PC-3 (cell line): ENCODE measurements around the gene PCDHB4. TPM values are rescaled to one million over a fixed set of nuclear protein-coding genes. Genes with fewer than 3 reads are reported as not detected.
"Not testable (repeated sequence)": the region's sequence is repeated elsewhere in the genome, so short reads cannot be mapped to it uniquely, and the experiment has no call there.

Experiments
- ATAC-seq: fragments of 200-7000 bp; cut with Tn5 transposase; 2 replicates; pipeline ENCODE4 v1.9.1; 2020; ENCODE audit warnings: mild to moderate bottlenecking, moderate library complexity
- BruUV-seq: library from RNA; stranded (reverse); fragments of 400-500 nt; replicated peaks from 2 replicates; lab custom pipeline; 2021; lab: Mats Ljungman, UMichigan
- CTCF ChIA-PET: fragments of 300-600 bp; sonication (Branson Sonifier 250); formaldehyde crosslinking; loops from one replicate; lab custom pipeline; 2022; ENCODE audit warnings: antibody characterized with exemption; lab: Charles Lee
- POLR2A ChIA-PET: fragments of 300-600 bp; sonication (Branson Sonifier 250); formaldehyde crosslinking; loops from one replicate; lab custom pipeline; 2022; ENCODE audit warnings: antibody characterized with exemption; ENCODE audit not compliant: unreplicated experiment; lab: Charles Lee
- DNase-seq: peaks from one replicate; pipeline ENCODE4 v3.0.0-alpha.2; 2015
- H2AFZ ChIP-seq: fragments of 300-600 bp; sonication (generic); 2 replicates; pipeline ENCODE4 v1.6.0; 2016; ENCODE audit warnings: antibody characterized with exemption, low read length
- H3F3A ChIP-seq: fragments of 300-600 bp; sonication (generic); one replicate; pipeline ENCODE4 v1.6.0; 2017; ENCODE audit warnings: antibody characterized with exemption, low read length, control low read depth, mild to moderate bottlenecking; ENCODE audit not compliant: unreplicated experiment
- H3K27ac ChIP-seq: fragments of 300-600 bp; sonication (generic); 2 replicates; pipeline ENCODE4 v1.5.1; 2016; ENCODE audit warnings: mild to moderate bottlenecking, low read length
- H3K27me3 ChIP-seq: fragments of 300-600 bp; sonication (generic); 2 replicates; pipeline ENCODE4 v1.6.1; 2016; ENCODE audit warnings: low read length, mixed read lengths
- H3K36me3 ChIP-seq: fragments of 300-600 bp; sonication (generic); 2 replicates; pipeline ENCODE4 v1.6.1; 2016; ENCODE audit warnings: low read depth, mixed run types, low read length, mixed read lengths
- H3K4me1 ChIP-seq: fragments of 300-600 bp; sonication (generic); 2 replicates; pipeline ENCODE4 v1.5.1; 2016; ENCODE audit warnings: low read length; ENCODE audit not compliant: insufficient read depth
- H3K4me2 ChIP-seq: fragments of 300-600 bp; sonication (generic); 2 replicates; pipeline ENCODE4 v1.6.0; 2016; ENCODE audit warnings: low read length
- H3K4me3 ChIP-seq: fragments of 300-600 bp; sonication (generic); 2 replicates; pipeline ENCODE4 v1.5.1; 2016; ENCODE audit warnings: mild to moderate bottlenecking, low read length, mixed read lengths
- H3K79me2 ChIP-seq: fragments of 300-600 bp; sonication (generic); 2 replicates; pipeline ENCODE4 v1.6.1; 2017; ENCODE audit warnings: low read length, mixed read lengths
- H3K9ac ChIP-seq: fragments of 300-600 bp; sonication (generic); 2 replicates; pipeline ENCODE4 v1.6.0; 2016; ENCODE audit warnings: mild to moderate bottlenecking, low read length
- H3K9me2 ChIP-seq: fragments of 300-600 bp; sonication (generic); replicated peaks from 2 replicates; pipeline ENCODE4 v1.6.1; 2016; ENCODE audit warnings: mixed run types, low read length, mixed read lengths
- H3K9me3 ChIP-seq: fragments of 300-600 bp; sonication (generic); 2 replicates; pipeline ENCODE4 v1.6.1; 2016; ENCODE audit warnings: low read length, mixed read lengths
- H4K20me1 ChIP-seq: fragments of 300-600 bp; sonication (generic); 2 replicates; pipeline ENCODE4 v1.6.1; 2016; ENCODE audit warnings: low read length, mixed read lengths
- CTCF ChIP-seq: fragments of 300-600 bp; sonication (generic); conservative IDR thresholded peaks from 2 replicates; pipeline ENCODE4 v1.5.1; 2017; ENCODE audit warnings: antibody characterized with exemption, low read depth, mild to moderate bottlenecking, low read length
- EZH2 ChIP-seq: fragments of 300-600 bp; sonication (generic); IDR thresholded peaks from one replicate; pipeline ENCODE4 v1.6.1; 2017; ENCODE audit warnings: antibody characterized with exemption, mild to moderate bottlenecking, low read length; ENCODE audit not compliant: unreplicated experiment
- EZH2phosphoT487 ChIP-seq: fragments of 300-600 bp; sonication (generic); IDR thresholded peaks from 2 replicates; pipeline ENCODE4 v1.6.1; 2018; ENCODE audit warnings: mild to moderate bottlenecking, antibody characterized with exemption, low read length, borderline replicate concordance
- intact Hi-C: fragments of 100-400 bp; cut with micrococcal nuclease; formaldehyde crosslinking; loops from 2 replicates; pipeline ENCODE4 v1.9.0; 2023
- total RNA-seq: library from RNA; depleted of rRNA; stranded (reverse); fragments of >200 nt; gene quantifications from 2 replicates; pipeline ENCODE4 v1.2.3, GENCODE V29; 2014

The PCDHB4 gene
- total RNA-seq, 1 experiment from 2014 or later, result 0.07 TPM

DNA sequence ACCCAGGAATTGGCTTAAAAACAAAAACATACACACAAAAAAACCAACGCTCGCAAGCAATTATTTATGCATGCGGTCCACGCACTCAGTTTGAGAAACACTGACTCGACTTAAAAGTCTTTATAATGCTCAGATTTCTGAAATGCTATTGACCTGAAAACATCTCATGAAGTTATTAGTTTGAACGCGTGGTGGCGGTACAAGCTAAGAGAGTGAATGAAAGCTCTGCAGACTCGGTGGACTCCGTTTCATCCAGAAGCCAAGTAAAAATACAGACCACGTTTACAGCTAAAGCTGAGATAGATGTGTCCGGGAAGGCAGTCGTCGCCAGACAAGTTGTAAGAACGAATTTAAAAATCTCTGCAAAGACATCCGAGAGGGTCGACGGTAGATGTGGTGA, 28.2 kb downstream of the PCDHB4 start, which contains the start of gene PCDHB6:
TSS of gene PCDHB6 (plus strand) at position 246 of the 400 bp plus-strand sequence. CDS start 201 bp downstream, outside the sequence.
- no peak within 1 kb of the TSS for H3K4me3 ChIP-seq
- ATAC-seq (no peak), DNase-seq (no peak)
- no TSS peak for BruUV-seq
- H3K36me3 ChIP-seq, result no peaks in the 10 kb centered on the region
- H3K4me1 ChIP-seq, result no peaks in the 10 kb centered on the region
- no peaks in the 10 kb centered on the region for H3K9me2 ChIP-seq
- H4K20me1 ChIP-seq, result no peaks in the 10 kb centered on the region
- ChIA-PET CTCF (no interaction called here), POLR2A (no interaction called here)
- no peaks in the 10 kb centered on the region for H3F3A ChIP-seq
- intact Hi-C loops, result no loop called here
- no peaks in the 10 kb centered on the region for H3K9me3 ChIP-seq
- no peaks in the 10 kb centered on the region for H3K79me2 ChIP-seq
- TF ChIP-seq CTCF (no peak), EZH2phosphoT487 (no peak), EZH2 (no peak)
- H2AFZ ChIP-seq, result no peak within 1 kb of the TSS
- no peak within 1 kb of the TSS for H3K9ac ChIP-seq
- no peak within 1 kb of the TSS for H3K4me2 ChIP-seq
- H3K27ac ChIP-seq, result no peak within 1 kb of the TSS
- no peaks in the 10 kb centered on the region for H3K27me3 ChIP-seq

DNA sequence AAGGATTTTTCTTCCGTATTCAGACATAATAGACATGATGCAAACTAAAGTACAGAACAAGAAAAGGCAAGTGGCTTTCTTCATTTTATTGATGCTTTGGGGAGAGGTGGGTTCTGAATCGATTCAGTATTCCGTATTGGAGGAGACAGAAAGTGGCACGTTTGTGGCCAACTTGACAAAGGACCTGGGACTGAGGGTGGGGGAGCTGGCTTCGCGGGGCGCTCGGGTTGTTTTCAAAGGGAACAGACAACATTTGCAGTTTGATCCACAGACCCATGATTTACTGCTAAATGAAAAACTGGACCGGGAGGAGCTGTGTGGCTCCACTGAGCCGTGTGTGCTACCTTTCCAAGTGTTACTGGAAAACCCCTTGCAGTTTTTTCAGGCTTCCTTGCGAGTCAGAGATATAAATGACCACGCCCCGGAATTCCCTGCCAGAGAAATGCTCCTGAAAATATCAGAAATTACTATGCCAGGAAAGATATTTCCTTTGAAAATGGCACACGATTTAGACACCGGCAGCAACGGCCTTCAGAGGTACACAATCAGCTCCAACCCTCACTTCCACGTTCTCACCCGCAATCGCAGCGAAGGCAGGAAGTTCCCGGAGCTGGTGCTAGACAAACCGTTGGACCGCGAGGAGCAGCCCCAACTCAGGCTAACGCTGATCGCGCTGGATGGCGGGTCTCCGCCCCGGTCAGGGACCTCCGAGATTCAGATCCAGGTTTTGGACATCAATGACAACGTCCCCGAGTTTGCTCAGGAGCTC, 28.8 kb downstream of the PCDHB4 start:
- no peak overlapping the region for H3K4me2 ChIP-seq
- no peaks in the 10 kb centered on the region for H3F3A ChIP-seq
- H3K27me3 ChIP-seq, result no peaks in the 10 kb centered on the region
- H3K9me2 ChIP-seq, result no peaks in the 10 kb centered on the region
- no peaks in the 10 kb centered on the region for H4K20me1 ChIP-seq
- H3K79me2 ChIP-seq, result no peaks in the 10 kb centered on the region
- no peak for ATAC-seq
- BruUV-seq, result no TSS peak
- intact Hi-C loops, result no loop called here
- H3K36me3 ChIP-seq, result no peaks in the 10 kb centered on the region
- H2AFZ ChIP-seq, result no peak overlapping the region
- H3K4me1 ChIP-seq, result no peaks in the 10 kb centered on the region
- no peak overlapping the region for H3K27ac ChIP-seq
- H3K9ac ChIP-seq, result no peak overlapping the region
- DNase-seq, result no peak
- POLR2A ChIA-PET, result no interaction called here
- CTCF ChIA-PET, result no interaction called here
- no peak for TF ChIP-seq CTCF
- no peak for TF ChIP-seq EZH2phosphoT487
- TF ChIP-seq EZH2, result no peak
- no peak overlapping the region for H3K4me3 ChIP-seq
- no peaks in the 10 kb centered on the region for H3K9me3 ChIP-seq

DNA sequence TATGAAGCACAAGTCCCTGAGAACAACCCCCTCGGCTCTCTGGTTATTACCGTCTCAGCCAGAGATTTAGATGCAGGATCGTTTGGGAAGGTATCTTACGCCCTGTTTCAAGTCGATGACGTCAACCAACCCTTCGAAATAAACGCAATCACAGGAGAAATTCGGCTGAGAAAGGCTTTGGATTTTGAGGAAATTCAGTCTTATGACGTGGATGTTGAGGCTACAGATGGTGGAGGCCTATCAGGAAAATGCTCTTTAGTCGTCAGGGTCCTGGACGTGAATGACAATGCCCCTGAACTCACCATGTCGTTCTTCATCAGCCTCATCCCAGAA, 29.3 kb downstream of the PCDHB4 start:
- Histone ChIP-seq H3K36me3 (no peaks in the 10 kb centered on the region), H3K27me3 (no peaks in the 10 kb centered on the region), H3K9ac (no peak overlapping the region), H3F3A (no peaks in the 10 kb centered on the region), H3K79me2 (no peaks in the 10 kb centered on the region), H2AFZ (no peak overlapping the region), H3K4me3 (no peak overlapping the region), H3K9me2 (no peaks in the 10 kb centered on the region), H3K4me2 (no peak overlapping the region), H4K20me1 (no peaks in the 10 kb centered on the region), H3K27ac (no peak overlapping the region), H3K4me1 (no peaks in the 10 kb centered on the region), H3K9me3 (no peaks in the 10 kb centered on the region)
- ATAC-seq (no peak), DNase-seq (no peak)
- no TSS peak for BruUV-seq
- intact Hi-C loops, result no loop called here
- TF ChIP-seq EZH2 (no peak), EZH2phosphoT487 (no peak), CTCF (no peak)
- CTCF ChIA-PET, result no interaction called here
- POLR2A ChIA-PET, result no interaction called here

GRCh38 chr5:141151632-141152031, 30.0 kb downstream of the PCDHB4 start:
- H3K9me2 ChIP-seq, H2AFZ ChIP-seq, H3K9ac ChIP-seq, H3K4me3 ChIP-seq, POLR2A ChIA-PET, H4K20me1 ChIP-seq, CTCF ChIA-PET, H3K27ac ChIP-seq, H3K36me3 ChIP-seq, H3K4me2 ChIP-seq, H3F3A ChIP-seq, H3K79me2 ChIP-seq, H3K4me1 ChIP-seq, H3K27me3 ChIP-seq, H3K9me3 ChIP-seq, DNase-seq, BruUV-seq, intact Hi-C loops, ATAC-seq: not testable (repeated sequence)
